GM19372 (cell line): ENCODE results near the gene XKR8.

Source experiments
- ATAC-seq: cut with Tn5 transposase; IDR thresholded peaks from one replicate; pipeline ENCODE4 v1.9.1; 2021; ENCODE audit warnings: mild to moderate bottlenecking, low read depth, moderate library complexity; ENCODE audit not compliant: unreplicated experiment

XKR8 gene

DNA sequence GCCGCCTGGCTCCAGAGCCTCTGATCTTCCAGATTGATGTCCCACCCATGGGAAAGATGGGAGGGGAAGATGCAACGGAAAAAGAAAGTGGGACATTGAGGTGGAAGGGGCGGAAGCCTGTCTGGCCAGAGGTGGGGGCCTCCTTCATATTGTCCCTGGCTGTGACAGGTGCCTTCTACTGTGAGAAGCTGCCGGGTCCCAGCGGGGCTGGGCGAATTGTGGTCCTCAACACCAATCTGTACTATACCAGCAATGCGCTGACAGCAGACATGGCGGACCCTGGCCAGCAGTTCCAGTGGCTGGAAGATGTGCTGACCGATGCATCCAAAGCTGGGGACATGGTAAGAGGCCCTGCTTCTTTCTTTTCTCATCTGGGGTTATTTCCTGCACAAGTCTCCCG, 5.6 kb upstream of the XKR8 start:
- ATAC-seq, result no peak

DNA sequence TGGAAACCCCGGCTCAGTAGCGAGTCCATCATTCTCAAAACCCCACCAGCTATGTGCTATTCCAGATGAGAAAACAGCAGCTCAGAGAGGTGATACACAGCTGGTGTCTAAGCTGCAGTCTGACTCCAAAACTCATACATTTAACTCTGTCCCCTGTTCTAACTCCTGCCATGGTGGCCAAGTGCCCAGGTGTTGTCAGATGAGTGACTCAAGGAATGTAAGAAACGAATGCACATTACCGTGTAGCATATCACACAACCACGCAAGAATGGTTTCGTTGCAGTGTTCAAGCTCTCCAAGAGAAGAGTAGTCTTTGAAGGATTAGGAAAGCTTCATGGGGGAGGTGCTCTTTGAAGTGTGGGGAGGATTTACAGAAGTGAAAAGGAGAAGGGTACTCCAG, 4.7 kb upstream of the XKR8 start:
- no peak for ATAC-seq

DNA sequence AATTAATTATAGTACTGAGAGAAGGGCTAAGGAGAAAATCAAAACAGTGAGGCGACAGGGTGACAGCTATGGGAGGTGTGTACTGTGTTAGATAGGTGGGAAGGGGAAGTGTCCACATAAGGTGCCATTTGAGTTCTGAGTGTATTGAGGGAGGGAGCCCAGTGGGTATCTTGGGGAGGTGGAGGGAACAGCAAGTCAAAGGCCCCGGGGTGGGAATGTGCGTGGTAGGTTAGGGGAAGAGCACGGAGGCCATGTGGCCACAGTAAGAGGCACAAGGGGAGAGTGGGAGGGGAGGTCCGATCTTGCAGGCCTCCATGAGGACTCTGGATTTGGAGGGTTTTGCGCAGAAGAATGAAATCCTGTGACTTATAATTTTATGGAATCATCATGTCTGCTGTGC, 3.0 kb upstream of the XKR8 start:
- no peak for ATAC-seq

DNA sequence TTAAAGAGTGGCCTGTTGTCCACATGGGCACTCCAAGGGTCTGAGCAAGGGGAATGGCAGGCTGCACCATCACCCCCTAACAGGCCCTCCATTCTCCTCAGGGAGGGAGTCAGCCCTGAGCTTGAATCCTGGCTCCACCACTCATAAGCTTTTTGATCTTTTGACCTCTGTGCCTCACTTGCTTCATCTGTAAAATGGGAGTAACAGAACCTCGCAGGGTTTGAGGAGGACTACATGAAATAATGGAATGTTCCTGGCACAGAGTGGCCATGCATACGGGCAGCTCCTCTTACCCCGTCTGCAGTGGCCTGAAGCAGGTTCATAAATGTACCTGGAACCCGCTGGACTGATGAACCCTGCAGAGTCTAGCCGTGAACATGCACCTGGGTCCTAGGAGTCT, 2.1 kb upstream of the XKR8 start:
- no peak for ATAC-seq

DNA sequence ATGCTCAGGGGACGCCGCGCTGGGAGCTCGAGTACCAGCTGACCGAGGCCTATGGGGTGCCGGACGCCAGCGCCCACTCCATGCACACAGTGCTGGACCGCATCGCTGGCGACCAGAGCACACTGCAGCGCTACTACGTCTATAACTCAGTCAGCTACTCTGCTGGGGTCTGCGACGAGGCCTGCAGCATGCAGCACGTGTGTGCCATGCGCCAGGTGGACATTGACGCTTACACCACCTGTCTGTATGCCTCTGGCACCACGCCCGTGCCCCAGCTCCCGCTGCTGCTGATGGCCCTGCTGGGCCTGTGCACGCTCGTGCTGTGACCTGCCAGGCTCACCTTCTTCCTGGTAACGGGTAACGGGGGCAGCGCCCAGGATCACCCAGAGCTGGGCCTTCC, 1.3 kb upstream of the XKR8 start:
- no peak for ATAC-seq

DNA sequence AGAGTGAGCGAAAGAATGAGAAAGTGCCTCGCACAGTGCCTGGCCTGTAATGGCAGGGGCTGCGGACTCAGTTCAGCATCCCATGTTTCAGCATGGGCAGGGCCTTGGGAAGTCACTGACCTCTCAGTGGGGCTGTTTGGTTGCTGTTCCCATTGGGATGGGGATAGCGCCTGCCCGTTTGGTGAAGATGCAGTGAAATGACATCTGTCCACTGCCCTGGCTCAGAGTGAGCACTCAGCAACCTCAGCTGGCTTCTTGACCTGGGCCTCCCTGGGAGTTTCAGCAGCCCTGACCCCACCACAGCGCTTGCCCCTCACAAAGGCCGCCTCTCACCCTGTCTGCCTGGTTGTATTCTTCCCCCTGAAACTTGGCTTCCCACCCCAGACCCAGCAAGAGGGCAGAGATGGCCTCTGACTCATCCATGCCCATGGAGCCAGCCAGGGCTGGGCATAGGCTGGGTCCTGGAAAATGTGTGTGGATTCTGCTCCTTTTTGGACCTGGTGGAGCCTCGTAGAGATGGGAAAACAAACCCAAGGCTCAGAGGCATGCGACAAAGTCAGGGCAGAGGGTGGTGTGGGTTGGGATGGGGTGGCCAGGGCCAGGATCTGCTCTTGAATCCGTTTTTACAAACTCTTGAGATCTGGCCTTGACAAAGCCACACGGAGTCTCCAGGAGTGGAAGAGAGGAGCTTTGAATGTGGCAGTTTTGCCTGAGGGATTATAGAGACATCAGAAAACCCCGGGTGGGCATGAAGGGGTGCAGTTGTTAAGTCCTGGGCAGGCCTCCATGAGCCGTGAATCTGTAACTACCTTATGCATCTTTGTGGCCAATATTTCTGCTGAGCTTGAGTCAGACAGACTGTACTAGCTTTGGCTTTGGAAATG, 1.2 kb downstream of the XKR8 start:
- no peak for ATAC-seq

DNA sequence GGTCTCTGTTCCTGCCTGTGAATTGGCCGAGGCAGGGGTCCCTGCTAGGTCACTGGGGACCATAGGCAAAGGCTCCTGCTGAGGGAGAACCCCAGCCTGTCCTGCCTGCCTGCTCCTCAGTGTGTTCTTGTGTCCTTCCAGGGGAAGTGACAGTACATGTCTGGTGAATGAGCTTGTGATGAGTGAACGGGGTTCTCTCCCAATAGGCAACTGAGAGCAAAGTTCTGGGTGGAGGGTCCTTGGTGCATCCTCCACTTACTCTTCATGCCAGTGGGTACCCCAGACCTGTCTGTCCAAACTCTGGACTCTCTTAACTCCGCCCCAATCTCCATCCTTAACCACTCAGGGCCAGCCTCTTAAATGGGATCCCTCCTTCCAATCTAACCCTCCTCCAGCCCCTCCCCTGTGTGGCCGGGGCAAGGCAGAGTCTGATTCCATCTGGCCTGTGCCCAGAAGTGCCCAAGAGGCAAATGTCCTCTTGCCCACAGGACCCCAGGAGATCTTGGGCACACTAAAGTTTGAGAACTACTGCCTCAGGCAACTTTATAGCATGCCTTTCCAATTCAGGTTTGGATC, 2.0 kb downstream of the XKR8 start:
- no peak for ATAC-seq

DNA sequence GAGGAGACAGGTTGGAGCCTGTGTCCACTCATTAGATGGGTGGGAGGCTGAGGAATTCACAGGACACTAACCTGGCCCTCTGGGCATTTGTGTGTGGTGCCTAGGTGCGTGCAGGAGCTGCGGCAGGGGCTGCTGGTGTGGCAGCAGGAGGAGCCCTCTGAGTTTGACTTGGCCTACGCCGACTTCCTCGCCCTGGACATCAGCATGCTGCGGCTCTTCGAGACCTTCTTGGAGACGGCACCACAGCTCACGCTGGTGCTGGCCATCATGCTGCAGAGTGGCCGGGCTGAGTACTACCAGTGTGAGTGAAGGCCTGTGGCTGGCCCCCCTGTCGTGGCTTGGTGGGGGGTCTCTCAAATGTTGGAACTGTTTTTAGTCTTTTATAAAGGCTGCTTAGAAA, 3.6 kb downstream of the XKR8 start:
- ATAC-seq, result no peak

DNA sequence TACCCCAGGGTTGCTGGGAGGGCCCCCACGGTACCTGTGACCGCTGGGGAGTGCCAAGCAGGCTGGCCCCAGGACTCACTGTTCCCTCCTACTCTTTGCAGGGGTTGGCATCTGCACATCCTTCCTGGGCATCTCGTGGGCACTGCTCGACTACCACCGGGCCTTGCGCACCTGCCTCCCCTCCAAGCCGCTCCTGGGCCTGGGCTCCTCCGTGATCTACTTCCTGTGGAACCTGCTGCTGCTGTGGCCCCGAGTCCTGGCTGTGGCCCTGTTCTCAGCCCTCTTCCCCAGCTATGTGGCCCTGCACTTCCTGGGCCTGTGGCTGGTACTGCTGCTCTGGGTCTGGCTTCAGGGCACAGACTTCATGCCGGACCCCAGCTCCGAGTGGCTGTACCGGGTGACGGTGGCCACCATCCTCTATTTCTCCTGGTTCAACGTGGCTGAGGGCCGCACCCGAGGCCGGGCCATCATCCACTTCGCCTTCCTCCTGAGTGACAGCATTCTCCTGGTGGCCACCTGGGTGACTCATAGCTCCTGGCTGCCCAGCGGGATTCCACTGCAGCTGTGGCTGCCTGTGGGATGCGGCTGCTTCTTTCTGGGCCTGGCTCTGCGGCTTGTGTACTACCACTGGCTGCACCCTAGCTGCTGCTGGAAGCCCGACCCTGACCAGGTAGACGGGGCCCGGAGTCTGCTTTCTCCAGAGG, 6.8 kb downstream of the XKR8 start:
- no peak for ATAC-seq

DNA sequence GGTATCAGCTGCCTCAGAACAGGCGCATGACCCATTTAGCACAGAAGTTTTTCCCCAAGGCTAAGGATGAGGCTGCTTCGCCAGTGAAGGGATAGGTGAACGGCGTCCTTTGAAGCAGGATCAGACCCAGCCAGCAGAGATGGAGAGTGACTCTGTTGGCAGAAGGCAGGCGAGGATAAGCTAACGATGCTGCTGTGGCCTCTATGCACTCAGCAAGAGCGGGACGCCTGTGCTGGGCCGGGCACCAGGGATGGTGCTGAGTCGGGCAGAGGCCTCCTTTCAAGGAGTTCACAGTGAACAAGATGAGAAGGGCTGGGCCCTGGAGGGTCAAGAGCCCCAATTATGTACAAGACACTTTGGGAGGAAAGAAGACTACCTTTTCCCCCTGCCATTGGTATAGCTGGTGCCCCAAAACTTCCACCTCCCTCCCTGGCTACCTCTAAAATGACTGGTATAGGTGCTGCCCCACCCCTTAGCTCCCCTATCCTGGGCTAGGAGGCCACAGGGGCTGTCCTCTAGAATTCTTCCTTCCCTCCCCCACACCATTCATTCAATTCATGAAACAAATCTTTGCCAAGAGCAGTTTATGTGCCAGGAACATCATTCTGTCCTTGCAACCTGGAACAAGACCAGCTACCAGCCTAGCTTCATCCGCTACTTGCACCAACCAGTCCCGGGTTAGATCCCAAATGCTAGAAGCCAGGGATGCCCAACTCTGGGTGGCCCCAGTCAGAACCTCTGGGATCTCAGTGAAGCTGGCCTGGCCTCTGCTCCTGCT, 7.5 kb downstream of the XKR8 start:
- ATAC-seq, result no peak

DNA sequence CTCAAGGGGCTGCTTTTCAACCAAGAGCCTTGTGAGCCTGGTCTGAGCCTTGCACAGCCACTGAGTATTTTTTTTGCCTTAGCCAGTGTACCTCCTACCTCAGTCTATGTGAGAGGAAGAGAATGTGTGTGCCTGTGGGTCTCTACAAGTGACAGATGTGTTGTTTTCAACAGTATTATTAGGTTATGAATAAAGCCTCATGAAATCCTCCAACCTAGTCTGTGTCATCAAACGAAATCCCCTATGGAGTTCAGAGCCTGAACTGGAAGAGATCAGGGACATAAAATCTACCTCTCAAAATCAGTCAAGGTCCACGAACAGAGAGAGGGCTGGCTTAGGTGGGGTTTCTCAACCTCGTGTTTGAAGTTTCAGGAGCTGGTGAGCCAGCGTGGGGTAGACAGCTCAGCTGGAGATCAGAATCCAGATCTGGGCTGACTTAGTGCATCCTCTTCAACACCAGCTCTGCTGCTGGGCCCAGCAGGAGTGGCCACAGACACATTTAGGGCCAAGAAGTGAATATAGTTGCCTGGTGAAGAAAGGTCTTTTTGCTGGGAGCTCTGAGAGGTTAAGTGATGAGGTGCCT, 8.2 kb downstream of the XKR8 start:
- no peak for ATAC-seq

DNA sequence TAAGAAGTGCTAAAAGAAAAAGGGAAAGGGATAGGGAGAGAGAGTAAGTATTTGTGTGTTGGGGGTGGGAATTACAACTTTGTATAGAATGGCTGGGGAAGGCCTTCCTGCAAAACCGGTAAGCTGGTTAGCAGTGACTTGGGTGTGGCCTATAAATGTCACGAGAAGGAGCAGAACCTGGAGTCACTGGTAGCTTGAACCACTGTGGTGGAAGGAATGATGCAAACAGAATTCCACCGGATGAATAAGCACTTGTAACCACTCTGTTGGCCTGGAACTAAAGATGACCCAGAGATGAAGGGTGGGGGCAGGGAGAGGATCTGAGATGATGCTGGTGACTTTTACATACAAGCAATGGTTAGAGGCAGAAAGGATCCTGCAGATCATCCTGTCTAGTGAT, 8.9 kb downstream of the XKR8 start:
- ATAC-seq, result no peak

DNA sequence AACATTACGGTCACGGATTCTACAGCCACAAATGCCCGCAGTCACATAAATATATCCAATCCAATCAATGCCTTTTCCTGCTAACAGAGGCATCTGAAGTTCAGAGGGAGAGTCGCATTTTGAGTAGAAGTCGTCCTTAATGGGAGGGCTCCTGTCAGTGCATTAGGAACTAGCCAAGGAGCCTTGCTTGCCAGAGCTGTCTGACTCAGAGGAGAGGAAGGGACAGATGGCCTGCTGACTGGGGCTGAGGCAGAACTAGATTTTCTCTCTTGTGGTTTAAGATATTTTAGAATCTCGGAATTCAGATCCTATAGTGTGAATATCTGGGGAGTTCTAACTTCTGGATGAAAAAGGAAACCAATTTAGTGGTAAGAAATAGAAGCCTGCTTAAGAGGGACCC, 10.6 kb downstream of the XKR8 start:
- no peak for ATAC-seq

DNA sequence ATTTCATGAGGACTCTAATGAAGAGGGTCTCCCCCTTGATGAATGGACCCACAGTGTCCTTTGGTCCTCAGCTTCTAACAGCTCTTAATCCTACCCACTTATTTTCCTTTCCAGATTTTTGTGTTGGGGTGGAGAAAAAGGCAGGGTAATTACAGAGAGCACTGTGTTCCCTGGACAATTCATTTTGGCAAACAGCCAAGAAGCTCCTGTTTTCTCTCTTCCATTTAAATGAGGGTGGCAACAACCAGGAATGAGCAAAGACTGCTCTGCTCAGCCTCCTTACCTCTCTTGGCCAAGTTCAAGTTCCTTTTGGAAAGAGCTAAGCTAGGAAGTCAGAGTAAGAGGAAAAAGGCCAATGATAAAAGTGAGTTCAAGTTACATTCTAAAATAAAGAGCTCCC, 11.9 kb downstream of the XKR8 start:
- no peak for ATAC-seq

DNA sequence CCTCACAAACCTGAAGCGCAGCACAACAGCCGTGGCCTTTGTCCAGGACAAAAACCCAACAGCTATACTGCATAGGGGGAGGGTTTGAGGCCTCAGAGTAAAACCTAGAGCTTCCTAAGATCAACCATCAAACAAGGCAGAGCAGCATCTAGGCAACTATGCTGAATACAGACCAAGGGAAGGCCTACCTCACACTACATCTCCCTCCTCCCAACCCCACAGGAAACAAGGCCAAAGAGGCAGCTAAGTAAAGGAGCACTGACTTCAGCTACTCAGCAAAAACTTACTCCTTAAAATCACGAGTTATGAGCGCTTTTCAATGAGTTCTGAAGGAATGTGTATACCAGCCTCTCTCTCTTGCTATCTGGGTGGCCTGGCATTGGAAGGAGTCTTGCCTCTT, 12.4 kb downstream of the XKR8 start:
- no peak for ATAC-seq

DNA sequence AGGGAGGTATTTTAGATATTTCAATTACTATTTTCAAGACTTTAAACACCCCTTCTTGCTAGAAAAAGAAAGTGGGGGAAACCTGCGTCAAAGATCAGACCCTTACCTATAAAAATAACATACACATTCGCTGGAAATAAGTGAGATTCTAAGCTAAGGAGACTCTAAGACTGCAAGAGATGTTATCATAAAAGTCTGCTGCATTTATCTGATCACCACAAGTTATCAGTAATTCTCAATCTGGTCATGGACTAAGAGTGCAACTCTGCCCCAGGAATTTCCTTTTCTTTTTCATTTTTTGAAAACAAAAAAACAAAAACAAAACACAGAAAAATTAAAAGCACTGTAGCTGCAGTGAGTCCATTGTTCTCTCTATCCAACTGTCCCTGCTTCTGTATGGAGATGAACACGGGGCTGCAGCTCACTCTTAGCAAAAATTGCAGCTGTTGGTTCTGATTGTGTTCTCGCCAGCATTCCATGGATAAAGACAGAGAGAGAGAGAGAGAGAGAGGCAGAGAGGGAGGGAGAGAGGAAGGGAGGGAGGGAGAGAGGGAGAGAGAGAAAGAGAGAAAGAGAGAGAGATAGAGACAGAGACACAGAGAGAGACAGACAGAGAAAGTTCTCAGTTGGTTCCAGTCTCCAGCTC, 14.1 kb downstream of the XKR8 start:
- no peak for ATAC-seq

DNA sequence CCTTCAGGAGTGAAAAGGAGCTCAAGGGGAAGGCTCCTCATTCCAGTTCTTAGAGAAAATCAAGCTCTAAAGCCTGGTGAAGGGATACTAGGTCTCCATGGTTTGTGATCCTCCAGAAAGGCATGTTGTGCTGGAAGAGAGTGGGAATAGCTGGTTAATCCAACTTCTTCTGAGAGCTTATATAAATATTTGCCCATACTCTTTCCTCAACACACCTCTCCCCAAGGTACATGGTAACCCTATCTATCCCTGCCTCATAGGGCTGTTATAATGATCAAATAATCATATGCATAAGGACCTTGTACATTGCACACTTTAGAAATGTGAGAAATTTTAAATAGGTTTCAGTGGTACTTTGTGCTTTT, 14.6 kb downstream of the XKR8 start:
- ATAC-seq, result no peak

DNA sequence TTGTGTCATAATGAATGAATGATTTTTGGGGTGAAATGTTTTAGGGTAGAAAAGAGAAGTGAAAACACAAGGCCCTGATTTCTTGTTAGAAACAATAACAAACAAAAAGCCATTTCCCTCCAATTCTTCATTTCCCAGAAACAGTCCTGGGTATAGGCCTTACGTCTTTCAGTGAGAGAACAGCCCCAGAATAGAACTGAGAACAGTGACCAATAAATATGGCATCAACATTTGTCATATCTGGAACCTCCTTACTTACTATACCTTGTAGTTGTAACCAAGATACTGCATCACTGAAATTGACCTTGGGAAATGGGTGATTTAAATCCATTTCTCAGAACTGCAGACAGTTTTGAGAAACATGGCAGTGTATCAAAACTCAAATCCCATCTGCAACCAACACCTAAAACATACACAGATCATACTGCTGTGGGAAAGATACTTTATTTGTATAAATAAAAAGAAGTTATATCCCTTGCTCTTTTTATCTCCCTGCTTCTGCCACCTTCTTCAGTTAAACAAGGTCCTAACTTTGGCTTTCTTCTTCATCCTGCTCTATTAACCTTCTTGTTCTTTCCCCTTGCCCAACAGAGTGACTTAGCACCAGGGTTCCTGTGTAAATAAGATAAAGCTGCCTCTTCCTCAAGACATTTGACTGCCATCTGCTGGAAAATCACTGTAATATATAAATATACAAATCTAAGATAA, 19.5 kb downstream of the XKR8 start:
- ATAC-seq, result no peak

DNA sequence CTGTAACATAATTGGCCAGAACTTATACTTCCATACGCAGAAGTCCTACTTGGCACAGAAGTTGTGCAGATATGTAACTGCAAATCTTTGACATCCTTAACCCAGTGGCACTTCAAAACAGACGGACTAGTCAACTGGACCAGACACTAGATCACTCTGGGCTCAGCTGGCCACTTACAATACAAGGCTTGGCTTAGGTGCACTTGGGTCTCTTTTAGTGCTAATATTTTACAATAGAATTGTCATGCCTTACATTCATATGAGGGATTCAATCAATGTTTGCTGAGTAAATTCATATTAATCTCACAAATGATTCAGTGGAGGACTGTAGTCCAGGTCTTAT, 20.1 kb downstream of the XKR8 start:
- no peak for ATAC-seq
